HepG2 (cell line): ENCODE results near the gene STARD13. TPM values are rescaled to one million over a fixed set of nuclear protein-coding genes. Genes with fewer than 3 reads are reported as not detected.

Experiments used
- ATAC-seq: fragments of 200-7000 bp; cut with Tn5 transposase; 3 replicates; pipeline ENCODE4 v1.9.1; 2020; ENCODE audit warnings: mild to moderate bottlenecking, moderate library complexity
- BruUV-seq: library from RNA; stranded (reverse); fragments of 400-500 nt; replicated peaks from 2 replicates; lab custom pipeline; 2021; lab: Mats Ljungman, UMichigan
- CTCF ChIA-PET: fragments of 300-600 bp; formaldehyde crosslinking; extraction: SDS; loops from one replicate; lab custom pipeline; 2021; ENCODE audit warnings: low total read pairs, inconsistent platforms, low intra/inter-chr PET ratio; lab: Yijun Ruan, JAX
- POLR2A ChIA-PET: fragments of 350-600 bp; sonication (Branson Sonifier 250); formaldehyde crosslinking; loops from one replicate; lab custom pipeline; 2020; ENCODE audit warnings: antibody characterized with exemption, inconsistent platforms; lab: Yijun Ruan, JAX
- DNase-seq: peaks from one replicate; pipeline ENCODE4 v3.0.0-alpha.2; 2015; ENCODE audit warnings: low spot score
- FAIRE-seq: peaks from 3 replicates; lab custom pipeline; 2011; peaks lifted over from hg19 to GRCh38; lab: Jason Lieb, UNC
- H2AFZ ChIP-seq: one replicate; pipeline ENCODE4 v1.6.1; 2011; ENCODE audit warnings: low read length, inconsistent platforms
- H3K27ac ChIP-seq: fragments of 300-600 bp; 3 replicates; pipeline ENCODE4 v1.8.0; 2011; ENCODE audit warnings: mixed run types, mild to moderate bottlenecking, mixed read lengths, low read length, inconsistent platforms; ENCODE audit not compliant: insufficient read depth; ENCODE audit errors: extremely low read length
- H3K27me3 ChIP-seq, 2 experiments: fragments of 200-600 bp in 1 of 2; 2 replicates in 1 of 2; 3 replicates in 1 of 2; pipeline versions ENCODE4 v1.6.0 to v1.8.0; 2011; ENCODE audit warnings: low read length in 2 of 2, mild to moderate bottlenecking in 2 of 2, moderate library complexity in 2 of 2, inconsistent platforms in 1 of 2; ENCODE audit not compliant: insufficient read depth in 2 of 2, control insufficient read depth in 1 of 2
- H3K36me3 ChIP-seq, 2 experiments: fragments of 200-600 bp in 1 of 2; replicated peaks in 1 of 2; 2 replicates in 1 of 2; 3 replicates in 1 of 2; pipeline versions ENCODE4 v1.5.1 to v1.8.0; 2011; ENCODE audit warnings: low read length in 2 of 2, inconsistent platforms in 1 of 2; ENCODE audit not compliant: insufficient read depth in 2 of 2, control insufficient read depth in 1 of 2
- H3K4me1 ChIP-seq: 2 replicates; pipeline ENCODE4 v1.5.1; 2012; ENCODE audit warnings: low read length, inconsistent platforms; ENCODE audit not compliant: insufficient read depth
- H3K4me2 ChIP-seq: 2 replicates; pipeline ENCODE4 v1.6.0; 2011; ENCODE audit warnings: low read depth, low read length, inconsistent platforms
- H3K4me3 ChIP-seq, 3 experiments: fragments of 200-600 bp in 1 of 3; sonication (generic), shearing (Covaris generic) in 1 of 3; replicated peaks in 1 of 3; 2 replicates each; pipeline ENCODE4 v1.5.1; 2011 to 2016; ENCODE audit warnings: low read length in 3 of 3, inconsistent platforms in 2 of 3, low read depth in 2 of 3, mild to moderate bottlenecking in 2 of 3, control low read depth in 1 of 3, mixed read lengths in 1 of 3; ENCODE audit not compliant: insufficient read depth in 1 of 3
- H3K79me2 ChIP-seq: one replicate; pipeline ENCODE4 v1.6.1; 2011; ENCODE audit warnings: low read length, inconsistent platforms; ENCODE audit not compliant: insufficient read depth
- H3K9ac ChIP-seq: 2 replicates; pipeline ENCODE4 v1.6.0; 2011; ENCODE audit warnings: mild to moderate bottlenecking, low read depth, low read length, inconsistent platforms; ENCODE audit not compliant: insufficient read depth
- H3K9me3 ChIP-seq: 2 replicates; pipeline ENCODE4 v1.5.1; 2012; ENCODE audit warnings: mild to moderate bottlenecking, low read length
- H4K20me1 ChIP-seq: 2 replicates; pipeline ENCODE4 v1.6.0; 2011; ENCODE audit warnings: inconsistent platforms, mild to moderate bottlenecking, low read length, moderate library complexity; ENCODE audit not compliant: insufficient read depth
- HMGA1 ChIP-seq: sonication (generic); formaldehyde crosslinking; conservative IDR thresholded peaks from 2 replicates; pipeline ENCODE4 v1.4.0; 2020; ENCODE audit warnings: missing genetic modification reagents
- HNRNPUL1 ChIP-seq: fragments of 200-400 bp; formaldehyde crosslinking; IDR thresholded peaks from 2 replicates; pipeline ENCODE4 v1.6.1; 2017; ENCODE audit warnings: low read depth, mild to moderate bottlenecking, low read length, moderate library complexity
- MAFF ChIP-seq: IDR thresholded peaks from 2 replicates; pipeline ENCODE4 v1.6.1; 2011; ENCODE audit warnings: low read depth, low read length, improper control_type of control experiment
- MAFK ChIP-seq, 2 experiments: IDR thresholded peaks in 1 of 2; conservative IDR thresholded peaks in 1 of 2; 2 replicates each; pipeline ENCODE4 v1.6.1; 2011; ENCODE audit warnings: improper control_type of control experiment in 2 of 2, low read length in 2 of 2
- MAZ ChIP-seq, 2 experiments: sonication (generic) in 1 of 2; formaldehyde crosslinking in 1 of 2; IDR thresholded peaks; 2 replicates each; pipeline versions ENCODE4 v1.5.0 to v1.6.1; 2012 to 2020; ENCODE audit warnings: low read depth in 2 of 2, mild to moderate bottlenecking in 2 of 2, borderline replicate concordance in 1 of 2, improper control_type of control experiment in 1 of 2, low read length in 1 of 2, missing genetic modification reagents in 1 of 2, moderate library complexity in 1 of 2
- MLX ChIP-seq: IDR thresholded peaks from 2 replicates; pipeline ENCODE4 v1.6.1; 2016
- PBX3 ChIP-seq: sonication (generic); formaldehyde crosslinking; IDR thresholded peaks from 2 replicates; pipeline ENCODE4 v1.8.1; 2023; ENCODE audit warnings: missing genetic modification reagents, inconsistent platforms, borderline replicate concordance
- POLR2G ChIP-seq: fragments of 200-400 bp; formaldehyde crosslinking; IDR thresholded peaks from 2 replicates; pipeline ENCODE4 v1.6.1; 2018; ENCODE audit warnings: mild to moderate bottlenecking, low read depth, low read length, moderate library complexity
- RXRA ChIP-seq: sonication (generic); formaldehyde crosslinking; IDR thresholded peaks from 2 replicates; pipeline ENCODE4 v1.5.1; 2020; ENCODE audit warnings: missing genetic modification reagents
- ZBTB20 ChIP-seq: sonication (generic); formaldehyde crosslinking; IDR thresholded peaks from 2 replicates; pipeline ENCODE4 v1.8.1; 2023; ENCODE audit warnings: missing genetic modification reagents, low read depth, mild to moderate bottlenecking, borderline replicate concordance
- ZC3H13 ChIP-seq: sonication (generic); formaldehyde crosslinking; IDR thresholded peaks from 2 replicates; pipeline ENCODE4 v1.8.1; 2023; ENCODE audit warnings: mild to moderate bottlenecking, missing genetic modification reagents, moderate library complexity
- ZNF766 ChIP-seq: sonication (generic); formaldehyde crosslinking; IDR thresholded peaks from 2 replicates; pipeline ENCODE4 v1.5.0; 2020; ENCODE audit warnings: missing genetic modification reagents, borderline replicate concordance
- ZNF792 ChIP-seq: IDR thresholded peaks from 2 replicates; pipeline ENCODE4 v1.6.1; 2016
- ZSCAN29 ChIP-seq: sonication (generic); formaldehyde crosslinking; conservative IDR thresholded peaks from 2 replicates; pipeline ENCODE4 v1.4.0; 2020; ENCODE audit warnings: mild to moderate bottlenecking, missing genetic modification reagents
- WGBS: methylation state at CpG from one replicate; pipeline ENCODE4 v1.1.6; 2017; ENCODE audit warnings: low lambda C conversion rate; 5-methylcytosine and 5-hydroxymethylcytosine counted together
- in situ Hi-C: cut with HindIII; loops from 2 replicates; pipeline ENCODE4 v1.10.0; 2017; ENCODE audit warnings: low pct_unique_long_range_greater_than_20kb; ENCODE audit not compliant: extremely low pct_ligation_motif_present
- intact Hi-C: fragments of 100-400 bp; cut with micrococcal nuclease; formaldehyde crosslinking; loops from one replicate; pipeline ENCODE4 v1.10.0; 2022; ENCODE audit not compliant: unreplicated experiment
- polyA plus RNA-seq, 8 experiments: library from polyadenylated mRNA; depleted of rRNA in 3 of 8; stranded (reverse) in 7 of 8; unstranded in 1 of 8; fragments of >200 nt; fragmentation: Illumina TruSeq in 4 of 8; extraction: Trizol in 4 of 8; gene quantifications; 2 replicates each; pipeline versions ENCODE4 v1.2.1 to v1.2.3, GENCODE V29; 2011 to 2016; ENCODE audit warnings: low read depth in 4 of 8, missing spikeins in 1 of 8, mixed read lengths in 1 of 8; ENCODE audit not compliant: insufficient read depth in 1 of 8
- total RNA-seq, 5 experiments: library from RNA; depleted of rRNA; stranded (reverse); fragments of >200 nt; fragmentation: Illumina TruSeq; extraction: Trizol; gene quantifications; 2 replicates each; pipeline ENCODE4 v1.2.3, GENCODE V29; 2016; ENCODE audit warnings: low read depth in 1 of 5

Gene STARD13
- total and polyA plus RNA-seq, 2 of the 13 experiments (the other 11 are each of a cell fraction or from before 2014, with no cell fraction given) = 12.8 to 14.3 TPM

GRCh38 chr13:33201659-33202058, 83.9 kb downstream of the STARD13 start:
- ATAC-seq (no peak), FAIRE-seq (no peak), DNase-seq (no peak)
- intact Hi-C loops (no loop called here), in situ Hi-C loops (no loop called here)
- Histone ChIP-seq H3K9ac (no peak overlapping the region), H3K79me2 (peaks cover 35% of the 10 kb centered on the region), H3K27me3 (no peaks in the 10 kb centered on the region), H3K4me3 (no peak overlapping the region), H3K4me2 (no peak overlapping the region), H3K9me3 (no peaks in the 10 kb centered on the region), H3K36me3 (peaks cover 0 to 11% of the 10 kb centered on the region in 2 experiments; a peak in 3 of 5 replicates), H3K27ac (no peak overlapping the region), H3K4me1 (peaks cover 23% of the 10 kb centered on the region), H2AFZ (no peak overlapping the region), H4K20me1 (no peaks in the 10 kb centered on the region; the same call in 1 of the 2 replicates)
- BruUV-seq = no TSS peak
- 96% methylated on average over 1 of the region's 1 CpG for WGBS
- ChIA-PET POLR2A (no interaction called here), CTCF (no interaction called here)
- TF ChIP-seq ZC3H13 (CRISPR knock-in tag) (no peak), ZBTB20 (CRISPR knock-in tag) (no peak)

- no TSS peak for BruUV-seq
- ChIA-PET POLR2A (no interaction called here), CTCF (no interaction called here)
- FAIRE-seq (no peak), DNase-seq (no peak), ATAC-seq (no peak)
- no peak overlapping the region for H2AFZ ChIP-seq
- no peak overlapping the region for H3K4me3 ChIP-seq
- no peak overlapping the region for H3K27ac ChIP-seq
- TF ChIP-seq ZNF766 = no peak
- TF ChIP-seq MLX = no peak
- TF ChIP-seq MAFK (conservative IDR thresholded peaks at IDR 0.05 in 1 of 2, IDR thresholded peaks at IDR 0.05 in 1 of 2; ENCODE audit: low read length in 2 of 2) = peak; percentile 2 to 51; a peak in 2 of 4 replicates
- TF ChIP-seq HMGA1 (CRISPR knock-in tag) = no peak
- no peak for TF ChIP-seq MAZ (IDR thresholded peaks at IDR 0.05; ENCODE audit: borderline replicate concordance, low read depth, low read length)
- no peak for TF ChIP-seq MAZ (CRISPR knock-in tag; IDR thresholded peaks at IDR 0.05; ENCODE audit: low read depth)
- no peak for TF ChIP-seq PBX3 (CRISPR knock-in tag)
- no peak for TF ChIP-seq HNRNPUL1
- TF ChIP-seq POLR2G = no peak
- TF ChIP-seq MAFF = peak; percentile 48; the same call in 1 of the 2 replicates
- TF ChIP-seq ZSCAN29 (CRISPR knock-in tag) = no peak
- TF ChIP-seq ZNF792 = no peak
- no peak for TF ChIP-seq RXRA (CRISPR knock-in tag)
- no peaks in the 10 kb centered on the region for H3K27me3 ChIP-seq
- intact Hi-C loops (no loop called here), in situ Hi-C loops (no loop called here)
- H3K4me2 ChIP-seq = no peak overlapping the region
- H4K20me1 ChIP-seq = no peaks in the 10 kb centered on the region; the same call in 1 of the 2 replicates
- H3K9me3 ChIP-seq = no peaks in the 10 kb centered on the region
- peaks cover 34% of the 10 kb centered on the region for H3K4me1 ChIP-seq
- 99% methylated on average over 2 of the region's 2 CpGs for WGBS
- no peak overlapping the region for H3K9ac ChIP-seq
- peaks cover 0 to 8% of the 10 kb centered on the region in 2 experiments; a peak in 2 of 5 replicates for H3K36me3 ChIP-seq
- H3K79me2 ChIP-seq = peaks cover 35% of the 10 kb centered on the region
Observed at GRCh38 chr13:33199289-33199850, 86.2 kb downstream of the STARD13 start.
